ENCODE results near the gene SPECC1.
A peak's percentile ranks its signal among the peaks of the same experiment; 100 is the strongest.
"Not testable (repeated sequence)": the region's sequence is repeated elsewhere in the genome, so short reads cannot be mapped to it uniquely, and the experiment has no call there.

SPECC1 gene

GRCh38 chr17:20225162-20226115 is 216.3 kb downstream of the SPECC1 start:
- DNase-seq (ENCODE audit: extremely low read depth in 1 of 2, low read depth in 1 of 2), result no peak

- peak; percentile 51 to 63 for DNase-seq (ENCODE audit: extremely low read depth in 1 of 2, low read depth in 1 of 2)
Measured at GRCh38 chr17:20226814-20227482, 217.8 kb downstream of the SPECC1 start.

- not testable (repeated sequence) for DNase-seq (ENCODE audit: extremely low read depth in 1 of 2, low read depth in 1 of 2)
Measured at GRCh38 chr17:20227720-20228370, 218.7 kb downstream of the SPECC1 start.

GRCh38 chr17:20228410-20228809 is 219.3 kb downstream of the SPECC1 start:
- no peak for DNase-seq (ENCODE audit: extremely low read depth in 1 of 2, low read depth in 1 of 2)

- DNase-seq (ENCODE audit: extremely low read depth in 1 of 2, low read depth in 1 of 2), result no peak
Measured at GRCh38 chr17:20228860-20229259, 219.7 kb downstream of the SPECC1 start.

DNA sequence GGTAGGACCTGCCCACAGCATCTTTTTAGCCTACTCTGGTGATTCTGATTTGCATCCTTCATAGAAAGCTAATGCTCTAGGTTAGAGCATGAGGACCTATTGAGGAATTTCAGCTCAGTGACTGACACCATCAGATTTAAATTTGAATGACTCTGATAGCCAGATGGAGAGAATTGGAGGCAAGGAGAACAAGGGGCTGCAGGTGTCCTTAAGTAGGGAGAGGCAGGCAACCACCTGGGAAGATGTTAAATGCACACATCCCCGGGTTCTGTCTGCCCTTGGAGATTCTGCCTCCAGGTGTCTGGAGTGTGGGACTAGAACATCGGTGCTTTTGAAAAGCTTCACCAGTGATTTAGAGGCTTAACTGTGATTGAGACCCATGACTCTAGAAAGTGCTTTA is 221.8 kb downstream of the SPECC1 start:
- DNase-seq (ENCODE audit: extremely low read depth in 1 of 2, low read depth in 1 of 2), result no peak

DNA sequence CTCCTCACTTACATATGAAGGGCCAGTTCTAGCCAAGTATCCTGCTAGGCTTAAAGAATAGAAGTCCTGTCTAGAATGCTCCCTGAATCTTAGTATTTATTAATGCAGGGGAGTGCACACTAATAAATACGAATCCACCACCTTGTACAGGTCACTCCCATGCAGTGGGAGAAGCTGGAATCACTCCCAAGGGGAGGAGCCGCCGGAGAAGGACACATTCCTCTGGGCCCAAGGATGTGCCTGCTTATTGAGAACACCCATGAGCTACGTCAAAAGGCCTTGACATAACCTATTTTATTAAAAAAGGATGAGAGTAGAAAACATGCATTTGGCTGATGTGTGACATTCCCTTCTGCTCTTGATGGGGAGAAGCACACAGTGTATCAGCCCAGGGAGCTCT is 223.5 kb downstream of the SPECC1 start:
- DNase-seq (ENCODE audit: extremely low read depth in 1 of 2, low read depth in 1 of 2), result no peak

DNA sequence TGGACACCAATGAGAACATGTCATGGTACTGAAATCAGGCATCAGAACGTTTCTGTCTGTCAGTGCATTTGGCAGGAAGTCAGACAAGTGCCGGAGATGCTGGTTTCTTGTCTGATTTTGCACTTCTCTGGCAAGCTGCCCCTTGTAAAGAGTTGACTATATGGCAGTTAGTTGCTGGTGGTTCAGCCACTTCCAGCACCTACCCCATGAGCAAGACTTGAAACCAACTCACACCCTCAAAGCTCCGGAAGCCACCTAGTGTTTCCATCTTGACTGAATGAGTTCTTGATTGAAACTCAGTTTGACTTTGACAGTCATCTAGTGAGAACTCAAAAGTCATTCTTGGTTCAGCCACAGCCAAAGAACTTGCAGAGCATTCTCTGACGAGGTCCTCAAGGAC is 225.1 kb downstream of the SPECC1 start:
- no peak for DNase-seq (ENCODE audit: extremely low read depth in 1 of 2, low read depth in 1 of 2)

- DNase-seq (ENCODE audit: extremely low read depth in 1 of 2, low read depth in 1 of 2), result no peak
Measured at GRCh38 chr17:20235747-20236146, 226.6 kb downstream of the SPECC1 start.

- no peak for DNase-seq (ENCODE audit: extremely low read depth in 1 of 2, low read depth in 1 of 2)
Measured at GRCh38 chr17:20236578-20237227, 227.5 kb downstream of the SPECC1 start.

GRCh38 chr17:20239776-20240175 is 230.6 kb downstream of the SPECC1 start:
- DNase-seq (ENCODE audit: extremely low read depth in 1 of 2, low read depth in 1 of 2), result not testable (repeated sequence)

DNA sequence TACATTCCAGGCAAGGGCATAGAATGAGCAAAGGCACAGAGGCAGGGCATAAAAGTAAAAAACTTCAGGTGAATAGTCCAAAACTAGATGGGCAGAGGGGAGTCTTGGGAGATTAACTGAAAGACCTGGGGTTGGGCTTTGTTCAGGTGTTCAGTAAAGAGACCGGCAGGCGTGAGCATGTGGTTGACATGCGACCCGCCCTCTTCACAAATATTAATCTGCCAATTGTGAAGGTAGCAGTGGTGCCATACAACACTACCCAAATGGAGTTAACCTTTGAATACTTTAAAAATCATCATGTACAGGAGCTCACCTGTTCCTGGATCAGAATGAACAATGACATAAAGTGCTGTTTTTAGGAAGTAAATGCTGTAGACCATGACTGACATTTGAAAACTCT is 232.7 kb downstream of the SPECC1 start:
- no peak for DNase-seq (ENCODE audit: extremely low read depth in 1 of 2, low read depth in 1 of 2)

DNA sequence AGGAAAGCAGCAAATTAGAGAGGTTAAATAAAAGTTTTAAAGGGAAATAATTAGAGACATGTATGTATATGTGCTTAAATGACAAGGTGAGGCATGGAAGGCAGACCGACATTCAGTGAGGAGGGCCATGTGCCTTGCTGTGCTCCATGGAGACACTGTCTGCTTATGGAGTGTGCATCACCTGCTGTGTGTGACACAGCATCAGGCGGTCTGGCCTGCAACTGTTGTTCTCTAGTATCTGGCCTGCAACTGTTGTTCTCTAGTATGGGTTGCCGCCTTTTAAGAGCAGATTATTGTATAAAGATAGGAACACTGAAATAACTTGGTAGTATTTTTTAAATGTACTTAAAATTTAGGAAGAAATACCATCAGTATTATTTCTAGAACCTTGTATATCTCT is 233.1 kb downstream of the SPECC1 start:
- no peak for DNase-seq (ENCODE audit: extremely low read depth in 1 of 2, low read depth in 1 of 2)

GRCh38 chr17:20243524-20243923 is 234.4 kb downstream of the SPECC1 start:
- DNase-seq (ENCODE audit: extremely low read depth in 1 of 2, low read depth in 1 of 2), result no peak

GRCh38 chr17:20244671-20245070 is 235.5 kb downstream of the SPECC1 start:
- no peak for DNase-seq (ENCODE audit: extremely low read depth in 1 of 2, low read depth in 1 of 2)

- no peak for DNase-seq (ENCODE audit: extremely low read depth in 1 of 2, low read depth in 1 of 2)
Measured at GRCh38 chr17:20246692-20247091, 237.5 kb downstream of the SPECC1 start.

GRCh38 chr17:20253323-20253722 is 244.2 kb downstream of the SPECC1 start:
- DNase-seq (ENCODE audit: extremely low read depth in 1 of 2, low read depth in 1 of 2), result no peak

DNA sequence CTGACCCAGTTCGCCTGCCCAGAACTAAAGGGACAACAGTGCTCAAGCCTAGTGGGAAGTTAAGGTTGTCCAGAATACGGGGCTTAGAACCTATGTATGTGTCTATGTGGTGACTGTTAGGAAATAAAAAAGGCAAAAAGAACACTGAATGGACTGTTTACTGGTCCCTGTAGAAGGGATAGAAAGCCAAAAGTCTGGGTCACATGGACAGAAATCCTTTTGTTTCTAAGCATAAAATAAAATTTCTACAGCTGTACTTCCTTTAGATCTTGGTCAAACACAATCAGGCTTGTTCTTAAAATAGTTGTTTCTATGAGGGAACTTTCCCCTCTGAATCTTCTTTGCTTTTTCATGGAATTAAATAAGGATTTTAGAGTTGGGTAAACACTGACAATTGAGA is 245.4 kb downstream of the SPECC1 start:
- no peak for DNase-seq (ENCODE audit: extremely low read depth in 1 of 2, low read depth in 1 of 2)

DNA sequence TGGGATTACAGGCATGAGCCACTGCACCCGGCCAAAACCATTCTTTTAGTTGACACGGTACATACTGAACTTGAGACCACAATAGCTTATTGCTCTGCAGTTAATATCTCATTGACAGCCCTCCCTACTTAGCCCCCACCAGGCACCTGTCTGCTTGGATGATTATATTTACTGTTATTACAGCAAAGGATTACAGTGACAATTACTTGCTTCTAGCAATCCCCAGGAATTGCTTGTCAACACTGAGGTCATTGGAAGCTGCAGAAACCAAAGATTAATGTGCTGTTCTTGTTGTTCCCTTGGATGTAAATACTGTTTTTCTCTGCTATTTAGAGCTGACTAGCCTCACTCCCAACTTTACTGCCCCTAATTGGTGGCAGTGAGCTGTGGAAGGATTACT is 247.0 kb downstream of the SPECC1 start:
- no peak for DNase-seq (ENCODE audit: extremely low read depth in 1 of 2, low read depth in 1 of 2)

DNA sequence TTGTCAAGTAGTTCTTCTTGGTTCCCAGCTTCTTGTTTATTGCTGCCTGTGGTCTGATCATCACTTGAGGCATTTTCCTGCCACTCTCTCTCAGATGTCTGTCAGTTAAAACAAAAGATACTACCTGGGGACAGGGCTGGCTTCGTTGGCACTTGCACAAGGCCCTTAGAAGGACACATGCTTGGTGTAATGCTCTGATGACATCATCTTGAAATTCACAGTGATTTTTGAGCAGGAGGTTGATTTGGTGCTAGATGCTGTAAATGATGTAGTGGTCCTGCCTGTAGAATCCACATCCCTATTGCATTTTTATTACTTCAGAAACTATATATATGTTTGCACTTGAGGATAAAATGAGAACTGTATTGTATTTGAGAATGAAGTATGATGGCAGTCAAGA is 247.8 kb downstream of the SPECC1 start:
- DNase-seq (ENCODE audit: extremely low read depth in 1 of 2, low read depth in 1 of 2), result no peak

GRCh38 chr17:20257798-20258197 is 248.6 kb downstream of the SPECC1 start:
- no peak for DNase-seq (ENCODE audit: extremely low read depth in 1 of 2, low read depth in 1 of 2)

Data from activated CD8-positive, alpha-beta memory T cell treated with anti-CD3 and anti-CD28 coated beads for 1 hour (primary cell).